KBM-7 (cell line): ENCODE data around the gene RMI2.

ENCODE experiments used
- DNase-seq: peaks from one replicate; pipeline ENCODE4 v3.0.0-alpha.2; 2015
- in situ Hi-C: fragments of 300-500 bp; cut with MboI; formaldehyde crosslinking; loops from 2 replicates; pipeline ENCODE4 v1.14.3; 2020; ENCODE audit warnings: low sequenced_read_pairs, low pct_unique_long_range_greater_than_20kb, mixed read lengths

The RMI2 gene

DNA sequence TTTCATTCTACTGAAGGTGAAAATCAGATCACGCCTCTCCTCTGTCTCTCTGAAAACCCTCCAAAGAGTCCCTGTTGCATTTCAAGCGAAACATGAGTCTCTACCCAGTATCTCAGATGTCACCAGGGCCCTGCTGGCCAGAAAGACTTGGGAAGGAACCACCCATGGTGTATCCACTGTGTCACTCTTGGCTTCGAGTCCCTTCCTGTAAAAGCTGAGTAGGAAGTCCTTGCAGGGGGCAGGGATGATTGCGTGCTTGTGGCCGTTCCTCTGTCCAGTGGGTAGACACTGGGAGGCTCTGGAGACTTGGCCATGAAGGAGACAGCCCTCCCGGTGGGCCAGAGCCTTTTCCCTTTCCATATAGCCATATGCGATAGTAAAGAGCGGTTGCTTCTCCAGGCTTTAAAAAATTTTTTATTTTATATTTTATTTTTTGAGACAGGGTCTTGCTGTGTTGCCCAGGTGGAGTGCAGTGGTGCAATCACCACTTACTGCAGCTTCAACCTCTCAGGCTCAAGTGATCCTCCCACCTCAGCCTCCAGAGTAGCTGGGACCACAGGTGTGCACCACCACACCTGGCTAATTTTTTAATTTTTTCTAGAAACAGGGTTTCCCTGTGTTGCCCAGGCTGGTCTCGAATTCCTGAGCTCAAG is 19.0 kb upstream of the RMI2 start:
- DNase-seq = no peak
- in situ Hi-C loops = no loop called here

GRCh38 chr16:11326737-11327276 is 18.5 kb upstream of the RMI2 start:
- in situ Hi-C loops = no loop called here
- DNase-seq = no peak

GRCh38 chr16:11327277-11328171 is 17.7 kb upstream of the RMI2 start:
- in situ Hi-C loops = no loop called here
- DNase-seq = no peak

- in situ Hi-C loops = no loop called here
- peak; percentile 84 for DNase-seq
Observed at GRCh38 chr16:11328172-11329070, 16.8 kb upstream of the RMI2 start.

DNA sequence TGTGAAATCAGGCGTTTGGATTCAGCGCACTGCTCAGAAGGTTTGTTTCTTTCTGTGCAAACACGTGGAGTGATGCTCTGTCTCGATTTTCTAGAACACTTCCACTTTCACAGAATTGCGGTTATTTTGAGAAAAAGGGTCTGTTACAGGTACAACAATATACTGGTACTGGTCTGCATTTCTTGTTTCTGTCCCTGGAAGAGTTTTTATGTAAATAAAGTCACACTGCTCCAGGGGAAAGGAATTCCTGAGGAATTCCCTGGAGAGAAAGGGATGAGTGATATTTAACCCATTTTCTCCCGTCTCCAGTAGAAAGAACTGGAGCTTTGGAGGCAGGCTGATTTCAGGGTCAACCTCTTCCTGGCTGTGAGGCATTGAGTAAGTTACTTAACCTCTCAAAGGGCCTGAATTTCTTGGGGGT is 16.2 kb upstream of the RMI2 start:
- in situ Hi-C loops = no loop called here
- no peak for DNase-seq

DNA sequence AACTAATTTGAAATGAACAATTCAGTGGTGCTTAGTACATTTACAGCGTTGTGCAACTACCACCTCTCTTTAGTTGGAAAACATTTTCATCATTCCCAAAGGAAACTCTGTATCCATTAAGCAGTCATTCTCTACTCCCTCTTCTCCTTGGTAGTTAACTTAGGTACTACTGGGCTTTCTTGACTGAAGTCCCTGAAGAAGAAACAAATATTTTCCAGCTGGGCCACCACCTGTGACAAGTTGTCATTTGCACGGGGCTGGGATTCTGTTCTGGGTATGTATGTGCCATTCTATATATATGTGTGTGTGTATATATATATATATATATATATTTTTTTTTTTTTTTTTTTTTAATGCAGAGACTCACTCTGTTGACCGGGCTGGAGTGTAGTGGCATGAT is 15.4 kb upstream of the RMI2 start:
- no peak for DNase-seq
- in situ Hi-C loops = no loop called here

- in situ Hi-C loops = no loop called here
- DNase-seq = no peak
Observed at GRCh38 chr16:11330526-11331237, 14.6 kb upstream of the RMI2 start.

DNA sequence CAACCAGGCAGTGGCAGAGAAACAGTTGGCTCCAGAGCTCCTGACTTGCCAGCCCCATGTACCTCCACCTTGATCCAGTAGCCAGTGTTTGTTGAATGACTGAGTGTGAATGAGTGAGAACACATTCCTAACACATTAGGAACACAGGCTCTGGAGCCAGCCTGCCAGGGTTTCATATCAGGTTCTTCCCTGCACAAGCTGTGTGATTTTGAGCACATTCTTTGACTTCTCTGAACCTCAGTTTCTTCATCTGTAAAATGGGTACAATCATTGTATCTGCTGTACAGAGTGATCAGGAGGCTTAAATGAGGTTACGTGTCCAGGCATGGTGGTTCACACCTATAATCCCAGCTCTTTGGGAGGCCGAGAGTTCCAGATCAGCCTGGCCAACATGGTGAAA is 13.3 kb upstream of the RMI2 start:
- no peak for DNase-seq

GRCh38 chr16:11333010-11333409 is 12.2 kb upstream of the RMI2 start:
- in situ Hi-C loops = no loop called here
- DNase-seq = no peak

More for the DNA sequence above, 13.3 kb upstream of the RMI2 start:
- in situ Hi-C loops = no loop called here

DNA sequence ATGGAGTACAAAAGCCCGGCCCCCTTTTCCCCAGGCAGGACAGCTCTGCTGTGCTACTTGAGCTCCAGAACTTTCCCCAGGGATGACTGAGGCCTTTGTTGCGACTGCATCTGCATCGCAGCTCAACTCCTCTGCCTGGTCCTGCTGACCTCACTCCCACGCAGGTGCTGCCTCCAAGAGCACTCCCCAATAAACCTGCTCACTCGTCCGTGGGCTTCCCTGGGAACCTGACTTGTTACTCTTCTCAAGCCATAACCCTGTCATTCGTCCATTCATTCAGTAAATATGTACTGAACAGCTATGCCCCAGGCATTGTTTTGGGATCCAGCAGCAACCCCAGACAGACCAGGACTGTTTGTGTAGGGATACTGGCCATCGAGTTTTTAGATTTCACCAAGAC is 11.6 kb upstream of the RMI2 start:
- DNase-seq = no peak
- in situ Hi-C loops = no loop called here

- no peak for DNase-seq
- in situ Hi-C loops = no loop called here
Observed at GRCh38 chr16:11334831-11335404, 10.3 kb upstream of the RMI2 start.

GRCh38 chr16:11339075-11339474 is 6.2 kb upstream of the RMI2 start:
- DNase-seq = no peak
- in situ Hi-C loops = no loop called here

DNA sequence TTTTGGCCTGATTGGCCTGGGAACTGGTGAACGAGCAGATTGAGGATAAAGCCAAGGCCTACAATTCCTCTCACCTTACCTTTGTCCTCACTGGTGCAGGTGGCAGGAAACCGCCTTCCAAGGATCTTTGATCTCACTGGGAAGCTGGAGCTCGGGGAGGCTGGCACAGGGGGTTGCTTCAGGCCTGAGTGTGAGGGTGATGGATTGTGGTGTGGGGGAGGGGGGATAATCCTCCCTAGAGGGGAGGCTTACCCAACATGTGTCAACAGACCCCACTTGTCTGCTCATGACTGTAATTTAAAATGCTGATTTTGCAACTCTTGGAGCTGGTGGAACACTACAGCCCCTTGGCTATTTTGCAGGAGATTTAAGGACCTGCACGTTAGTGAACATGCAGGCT is 4.5 kb upstream of the RMI2 start:
- DNase-seq = no peak
- in situ Hi-C loops = no loop called here

GRCh38 chr16:11341371-11341770 is 3.9 kb upstream of the RMI2 start:
- in situ Hi-C loops = no loop called here

GRCh38 chr16:11342021-11342855 is 3.0 kb upstream of the RMI2 start:
- in situ Hi-C loops = no loop called here
- no peak for DNase-seq

More at GRCh38 chr16:11341371-11341770, 3.9 kb upstream of the RMI2 start:
- no peak for DNase-seq

DNA sequence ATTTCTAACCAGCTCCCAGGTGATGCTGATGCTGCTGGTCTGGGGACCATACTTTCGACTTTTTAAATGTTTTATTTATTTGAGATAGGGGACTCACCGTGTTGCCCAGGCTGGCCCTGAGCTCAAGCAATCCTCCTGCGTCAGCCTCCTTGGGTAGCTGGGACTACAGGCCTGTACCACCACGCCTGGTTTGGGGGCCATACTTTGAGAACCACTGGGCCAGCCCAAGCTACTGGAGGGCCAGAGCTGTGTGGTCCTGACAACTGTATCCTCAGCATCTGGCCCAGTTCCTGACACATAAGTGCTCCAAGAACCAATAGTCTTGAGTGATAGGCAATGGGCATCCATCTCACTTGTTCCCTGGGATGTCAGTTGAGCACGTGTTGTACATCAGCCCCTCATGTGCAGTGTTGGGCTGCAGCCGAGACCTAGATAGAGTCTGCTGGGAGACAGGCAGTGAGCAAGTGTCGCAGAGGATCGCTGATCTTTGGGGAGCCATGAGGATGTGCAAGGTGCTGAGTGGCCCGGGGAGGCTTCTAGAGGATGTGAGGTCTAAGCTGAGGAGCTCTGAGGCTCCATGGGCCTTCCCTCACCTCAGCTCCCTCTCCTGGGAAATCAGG is 1.6 kb downstream of the RMI2 start:
- no peak for DNase-seq
- in situ Hi-C loops = no loop called here

DNA sequence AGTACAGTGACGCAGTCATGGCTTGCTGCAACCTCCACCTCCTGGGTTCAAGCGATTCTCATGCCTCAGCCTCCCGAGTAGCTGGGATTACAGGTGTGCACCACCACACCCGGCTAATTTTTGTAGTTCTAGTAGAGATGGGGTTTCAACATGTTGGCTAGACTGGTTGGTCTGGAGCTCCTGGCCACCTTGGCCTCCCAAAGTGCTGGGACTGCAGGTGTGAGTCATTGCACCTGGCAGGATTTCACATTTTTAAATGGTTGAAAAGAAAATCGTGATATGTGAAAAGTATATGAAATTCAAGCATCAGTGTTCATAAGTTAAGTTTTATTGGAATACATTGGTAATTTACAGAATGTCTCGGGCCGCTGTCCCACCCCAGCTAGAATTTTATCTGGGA is 2.6 kb downstream of the RMI2 start:
- in situ Hi-C loops = no loop called here
- no peak for DNase-seq
